Epidermal melanocyte (primary cell): Measurements from ENCODE around the gene MACROH2A2.
"Not testable (repeated sequence)": the region's sequence is repeated elsewhere in the genome, so short reads cannot be mapped to it uniquely, and the experiment has no call there.

Experiments used
- DNase-seq: peaks from one replicate; pipeline ENCODE4 v3.0.0; 2011; ENCODE audit warnings: low spot score; ENCODE audit not compliant: insufficient read length

Gene MACROH2A2

DNA sequence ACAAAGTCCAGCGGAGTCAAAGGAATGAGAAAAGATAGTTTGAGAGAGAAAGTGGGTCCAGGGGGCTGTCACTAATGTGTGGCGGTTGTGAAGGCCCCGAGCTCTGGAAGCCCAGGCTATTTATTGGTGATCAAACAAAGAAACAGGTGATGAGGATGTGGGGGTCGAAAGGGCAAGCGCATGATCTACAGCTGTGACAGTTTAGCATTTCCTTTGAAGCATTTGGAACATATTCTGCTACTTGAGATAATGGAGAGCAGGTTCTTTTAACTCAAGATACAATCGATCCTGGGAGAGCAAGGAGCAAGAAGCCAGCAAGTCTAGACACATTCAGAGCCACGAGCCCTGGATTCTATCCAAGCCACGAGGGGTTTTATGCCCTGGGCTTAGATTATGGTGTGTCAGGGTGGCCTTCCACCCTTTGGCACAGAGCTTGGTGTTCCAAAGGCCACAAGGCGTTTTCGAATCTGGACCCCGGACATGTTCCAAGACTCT lies 48.5 kb downstream of the MACROH2A2 start:
- not testable (repeated sequence) for DNase-seq

DNA sequence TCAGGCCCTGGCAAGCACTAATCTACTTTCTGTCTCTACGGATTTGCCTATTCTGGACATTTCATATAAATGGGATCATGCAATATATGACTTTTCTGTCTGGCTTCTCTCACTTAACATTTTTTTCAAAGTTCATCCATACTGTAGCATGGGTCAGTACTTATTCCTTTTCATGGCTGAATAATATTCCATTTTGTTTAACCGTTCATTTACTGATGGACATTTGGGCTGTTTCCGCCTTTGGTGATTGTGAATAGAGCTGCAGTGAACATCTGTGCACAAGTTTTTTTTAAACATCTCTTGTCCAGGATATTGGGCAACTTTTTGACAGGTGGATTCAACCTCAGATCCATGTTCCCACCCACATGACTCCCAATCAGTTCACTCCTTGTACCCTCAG lies 49.0 kb downstream of the MACROH2A2 start:
- DNase-seq = no peak

DNA sequence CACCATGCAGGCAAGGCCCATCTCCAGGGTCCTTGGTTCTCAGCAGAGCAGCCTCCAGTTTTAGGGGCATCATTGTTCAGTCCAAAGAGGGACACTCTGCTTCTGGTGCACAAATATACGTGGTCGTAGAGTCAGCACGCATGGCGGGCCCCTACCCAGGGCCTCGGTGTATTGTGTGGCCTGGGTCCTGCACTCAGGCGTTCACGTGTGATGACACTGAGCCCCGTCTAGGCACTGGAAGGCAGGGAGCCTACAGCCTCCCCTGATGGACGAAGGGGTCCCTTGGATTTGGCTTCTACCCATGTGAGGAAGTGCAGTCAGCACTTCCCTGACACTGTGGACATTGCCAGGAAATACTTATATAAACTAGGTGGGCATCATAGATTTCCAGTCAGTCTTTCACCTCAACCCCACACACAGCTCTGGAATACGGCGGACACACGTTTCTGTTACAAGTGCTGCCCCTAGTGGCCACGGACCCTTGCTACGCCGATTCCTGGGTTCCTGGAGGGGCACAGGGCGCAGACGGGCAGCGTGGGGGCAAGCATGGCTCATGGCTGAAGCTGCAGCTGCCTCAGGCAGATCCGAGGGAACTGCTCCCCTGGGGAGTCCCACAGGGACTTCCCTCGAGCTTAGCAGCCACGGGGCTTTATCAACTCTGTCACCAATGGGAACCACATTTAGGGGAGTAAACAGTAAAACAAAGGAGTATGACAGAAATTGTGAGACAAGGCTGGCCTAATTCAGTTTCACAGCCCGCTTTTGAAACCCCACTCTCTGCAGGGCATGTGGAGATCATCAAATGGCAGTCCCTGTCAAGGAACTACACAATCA lies 54.5 kb downstream of the MACROH2A2 start:
- DNase-seq = no peak

DNA sequence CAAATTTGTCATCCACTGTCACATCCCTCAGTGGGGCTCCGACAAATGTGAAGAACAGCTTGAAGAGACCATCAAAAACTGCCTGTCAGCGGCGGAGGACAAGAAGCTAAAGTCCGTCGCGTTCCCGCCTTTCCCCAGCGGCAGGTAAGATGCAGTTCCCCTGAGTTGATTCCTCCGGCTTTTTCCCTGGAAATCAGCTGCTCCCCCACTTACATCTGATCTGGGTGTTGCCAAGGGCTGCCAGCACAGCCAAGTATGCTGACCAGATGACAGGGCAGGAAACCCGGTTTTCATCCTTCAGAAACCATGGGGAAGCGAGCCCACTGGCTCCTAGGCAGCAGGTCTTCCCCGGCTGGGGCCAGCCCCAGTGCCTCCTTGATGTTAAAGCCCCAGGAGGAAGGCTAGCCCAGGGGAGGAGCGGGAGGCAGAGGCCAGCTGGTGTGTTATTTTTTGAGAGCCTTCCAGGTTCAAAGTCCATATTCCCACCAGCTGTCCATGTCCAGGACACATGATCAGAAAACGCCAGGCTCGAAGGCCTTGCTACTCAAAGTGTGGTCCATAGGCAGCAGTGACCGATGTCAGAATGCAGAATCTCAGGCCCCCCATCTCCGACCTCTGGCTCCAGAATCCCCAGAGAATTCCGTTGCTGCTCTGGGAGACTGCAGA lies 56.6 kb downstream of the MACROH2A2 start:
- no peak for DNase-seq

DNA sequence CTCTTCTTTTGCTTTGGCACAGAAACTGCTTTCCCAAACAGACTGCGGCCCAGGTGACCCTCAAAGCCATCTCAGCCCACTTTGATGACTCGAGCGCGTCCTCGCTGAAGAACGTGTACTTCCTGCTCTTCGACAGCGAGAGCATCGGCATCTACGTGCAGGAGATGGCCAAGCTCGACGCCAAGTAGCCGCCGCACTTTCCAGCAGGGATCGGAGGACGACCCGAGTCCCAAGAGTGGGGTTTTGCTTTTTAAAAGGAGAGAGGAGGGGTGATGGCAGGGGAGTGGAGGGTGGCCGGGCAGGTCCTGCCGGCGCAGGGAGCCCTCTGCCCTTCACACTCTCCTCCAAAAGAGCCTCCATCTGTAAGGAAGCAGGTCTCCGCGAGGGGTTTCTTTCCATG lies 58.9 kb downstream of the MACROH2A2 start:
- no peak for DNase-seq

DNA sequence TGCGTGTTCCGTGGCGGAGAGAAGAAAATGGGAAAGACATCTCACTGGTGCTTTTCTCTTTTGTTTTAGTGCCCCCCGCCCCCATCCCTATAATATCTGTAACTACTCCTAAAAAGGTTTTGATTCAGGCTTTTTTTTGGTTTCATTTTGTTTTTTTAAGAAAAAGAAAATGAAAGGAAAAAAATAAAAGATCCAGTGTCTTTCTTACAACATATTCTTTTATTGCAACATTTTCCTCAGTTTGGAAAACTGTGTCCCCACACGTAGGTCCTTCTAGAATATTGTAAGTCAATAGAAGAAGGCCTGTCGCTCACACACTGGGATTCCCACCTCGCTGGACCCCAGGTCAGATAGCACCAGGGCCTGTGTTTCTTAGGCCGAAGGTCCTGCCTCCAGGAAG lies 59.4 kb downstream of the MACROH2A2 start:
- no peak for DNase-seq

DNA sequence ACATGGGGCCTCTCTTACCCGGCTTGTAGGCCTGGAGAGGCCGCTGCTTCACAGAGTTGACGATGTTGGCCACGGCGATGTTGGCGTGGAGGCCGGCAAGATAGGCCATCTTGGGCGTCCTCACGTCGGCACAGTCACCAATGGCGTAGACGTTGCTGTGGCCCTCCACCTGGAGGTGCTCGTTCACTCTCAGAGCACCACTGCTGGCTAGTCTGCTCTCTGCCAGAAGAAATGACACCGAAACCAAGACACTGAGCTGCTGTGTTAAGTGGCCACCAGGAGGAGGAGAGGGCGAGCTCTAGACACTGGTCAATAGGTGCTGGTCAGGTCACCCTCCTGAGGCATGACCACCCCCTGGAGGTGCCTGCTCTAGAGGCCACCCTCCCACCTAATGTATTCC lies 62.3 kb downstream of the MACROH2A2 start:
- no peak for DNase-seq

DNA sequence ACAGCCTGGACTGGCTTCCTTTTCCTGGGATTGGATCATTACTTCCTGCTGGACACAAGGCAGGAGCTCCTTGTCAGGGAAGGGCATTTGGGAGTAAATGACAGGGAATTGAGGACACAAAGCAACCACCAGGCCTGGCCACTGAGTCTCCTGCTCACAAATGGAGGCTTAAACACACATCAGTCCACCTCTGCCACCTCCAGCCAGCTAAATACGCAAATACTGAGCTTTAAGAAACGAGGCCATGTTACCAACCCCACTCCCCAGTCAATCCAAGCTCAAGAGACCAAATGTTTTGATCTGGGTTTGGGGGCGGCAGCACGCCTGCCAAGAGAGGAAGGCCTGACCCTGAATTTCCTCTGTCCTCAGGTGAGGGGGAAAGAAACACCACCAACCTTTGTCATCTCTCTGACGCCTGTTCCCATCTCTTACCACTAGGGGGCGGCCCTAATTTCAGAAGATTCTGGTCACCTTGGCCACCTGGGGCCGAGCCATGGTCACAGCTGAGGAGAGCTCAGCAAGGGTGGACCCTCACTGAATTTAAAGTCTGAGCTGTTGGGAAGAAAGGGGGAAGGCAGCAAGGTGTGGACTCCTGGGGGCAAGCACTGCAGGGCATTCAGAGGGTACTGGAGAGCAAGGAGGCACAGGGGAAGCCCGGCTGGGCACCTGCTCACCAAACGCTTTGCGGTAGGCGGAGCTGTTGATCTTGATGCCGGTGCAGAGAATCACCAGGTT lies 63.5 kb downstream of the MACROH2A2 start:
- DNase-seq = no peak

DNA sequence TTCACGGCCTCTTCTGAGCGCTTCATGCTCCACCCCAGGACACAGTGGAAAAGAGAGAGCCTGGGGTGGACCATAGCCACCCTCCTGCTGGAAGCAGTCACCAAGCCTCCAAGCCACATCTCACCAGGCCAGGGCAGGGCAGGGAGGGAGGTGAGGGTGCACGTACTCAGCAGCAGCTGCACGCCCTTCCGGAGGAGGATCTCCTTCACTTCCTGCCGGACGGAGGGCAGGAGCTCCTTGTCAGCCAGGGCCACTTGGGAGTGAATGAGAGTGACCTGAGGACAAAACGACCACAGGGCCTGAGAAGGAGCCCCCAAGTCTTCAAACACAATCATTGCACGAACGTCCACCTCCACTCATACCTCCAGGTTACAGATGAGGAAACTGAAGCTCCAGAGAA lies 65.0 kb downstream of the MACROH2A2 start:
- DNase-seq = no peak

DNA sequence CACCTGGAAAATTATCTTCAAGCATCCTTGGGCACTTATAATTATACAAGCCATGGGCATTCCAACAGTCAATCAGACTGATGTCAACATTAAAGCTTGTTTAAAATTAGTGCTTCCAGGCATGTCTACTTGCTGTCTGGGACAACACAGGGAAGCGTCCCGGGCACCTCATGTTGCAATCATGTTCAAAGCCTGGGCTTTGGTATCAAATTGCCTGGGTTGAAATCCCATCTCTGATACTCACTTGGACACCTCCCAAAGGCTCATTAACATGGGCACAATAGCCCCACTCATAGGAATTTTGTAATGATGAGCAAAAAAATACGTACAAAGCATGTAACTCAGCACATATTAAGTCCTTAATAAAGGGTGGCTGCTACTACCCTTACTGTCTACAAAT lies 65.5 kb downstream of the MACROH2A2 start:
- DNase-seq = no peak

DNA sequence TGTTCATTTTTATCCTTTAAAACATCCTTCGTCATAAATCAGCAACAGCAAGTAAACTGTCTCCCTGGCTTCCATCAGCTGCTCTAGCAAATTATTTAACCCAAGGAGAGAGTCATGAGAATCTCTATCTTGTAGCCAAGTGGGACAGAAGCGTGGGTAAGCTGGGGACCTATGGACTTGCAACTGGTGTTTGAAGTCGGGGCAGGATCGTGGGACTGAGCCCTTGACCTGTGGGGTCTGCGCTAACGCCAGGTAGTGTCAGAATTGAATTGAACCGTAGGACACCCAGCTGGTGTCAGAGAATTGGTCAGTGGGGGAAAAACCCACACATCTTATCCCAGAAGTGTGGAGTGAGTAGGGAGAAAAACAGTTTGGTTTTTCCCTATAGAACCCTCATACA lies 66.6 kb downstream of the MACROH2A2 start:
- no peak for DNase-seq

DNA sequence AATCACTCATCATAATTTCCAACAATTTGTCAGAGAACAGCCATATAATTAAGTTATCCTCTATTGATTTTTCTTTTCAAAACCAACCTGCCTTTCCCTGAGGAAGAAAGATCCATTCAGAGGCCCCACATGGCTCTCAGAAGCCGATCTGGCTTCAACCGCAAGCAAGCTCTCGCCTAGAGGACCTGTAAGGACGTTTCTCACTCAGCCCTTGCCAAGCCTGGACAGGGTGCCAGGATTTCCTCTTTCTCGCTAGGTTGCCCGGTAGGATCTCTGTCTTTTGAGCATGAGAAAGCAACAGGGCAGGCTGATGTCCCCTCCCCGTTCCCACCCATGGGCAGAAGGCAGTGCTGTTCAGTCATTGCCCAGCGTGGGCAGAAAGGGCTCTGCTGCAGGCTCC lies 67.0 kb downstream of the MACROH2A2 start:
- DNase-seq = no peak

DNA sequence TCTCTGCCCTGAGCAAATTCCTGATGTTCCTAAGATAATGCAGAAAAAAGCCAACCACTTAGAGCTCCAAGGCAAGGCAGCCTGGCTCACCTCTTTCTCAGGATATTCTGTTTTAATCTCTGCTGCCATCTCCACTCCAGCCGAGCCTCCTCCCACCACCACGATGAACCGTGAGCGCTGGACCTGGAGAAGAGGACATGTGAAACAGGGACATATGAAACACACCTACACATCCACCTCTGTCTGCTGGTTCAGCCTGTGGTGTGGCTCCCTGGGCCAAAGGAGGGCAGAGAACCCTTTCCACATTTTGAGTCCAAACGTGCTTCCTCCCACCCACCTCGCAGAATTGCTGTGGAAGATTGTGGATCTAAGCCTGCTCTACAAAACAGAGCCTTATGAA lies 67.8 kb downstream of the MACROH2A2 start:
- no peak for DNase-seq

DNA sequence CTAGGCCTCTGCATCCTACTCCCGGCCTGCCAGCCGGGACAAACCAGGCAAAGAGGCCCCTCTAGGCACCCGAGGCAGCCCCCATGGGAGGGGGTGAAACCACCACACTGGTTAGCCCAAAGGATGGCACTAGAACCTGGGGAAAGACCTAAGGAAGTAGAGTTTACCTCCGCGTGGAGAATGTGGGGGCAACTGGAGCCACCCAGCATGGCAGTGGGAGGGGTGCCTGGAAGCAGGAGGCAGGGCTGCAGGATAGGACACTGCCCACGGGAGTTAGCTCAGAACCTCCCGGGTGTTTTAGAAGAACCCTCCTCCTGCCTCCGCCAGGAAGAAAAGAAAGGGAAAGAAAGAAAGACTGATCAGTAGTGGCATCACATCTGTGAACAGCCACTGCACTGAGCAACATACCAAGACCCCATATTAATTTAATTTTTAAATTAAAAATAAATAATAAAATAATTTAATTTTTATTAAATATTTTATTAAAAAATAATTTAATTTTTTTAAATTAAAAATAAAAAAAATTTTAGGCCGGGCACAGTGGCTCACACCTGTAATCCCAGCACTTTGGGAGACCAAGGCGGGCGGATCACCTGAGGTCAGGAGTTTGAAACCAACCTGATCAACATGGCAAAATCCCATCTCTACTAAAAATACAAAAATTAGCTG lies 68.8 kb downstream of the MACROH2A2 start:
- no peak for DNase-seq

DNA sequence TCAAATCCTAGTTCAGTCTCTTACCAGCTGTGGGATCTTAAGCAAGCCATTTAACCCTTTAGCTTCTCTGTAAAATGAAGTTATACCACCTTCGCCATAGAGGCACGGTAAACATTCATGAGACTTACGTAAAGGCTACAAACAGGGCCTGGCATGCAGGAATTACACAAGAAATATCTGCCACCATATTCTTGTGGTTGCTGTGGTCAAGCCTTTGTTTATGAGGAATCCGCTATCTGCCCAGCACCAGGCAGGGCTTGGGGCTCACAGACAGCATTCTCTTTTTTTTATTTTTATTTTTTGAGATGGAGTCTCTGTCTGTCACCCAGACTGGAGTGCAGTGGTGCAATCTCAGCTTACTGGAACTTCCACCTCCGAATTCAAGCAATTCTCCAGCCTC lies 70.1 kb downstream of the MACROH2A2 start:
- DNase-seq = no peak

DNA sequence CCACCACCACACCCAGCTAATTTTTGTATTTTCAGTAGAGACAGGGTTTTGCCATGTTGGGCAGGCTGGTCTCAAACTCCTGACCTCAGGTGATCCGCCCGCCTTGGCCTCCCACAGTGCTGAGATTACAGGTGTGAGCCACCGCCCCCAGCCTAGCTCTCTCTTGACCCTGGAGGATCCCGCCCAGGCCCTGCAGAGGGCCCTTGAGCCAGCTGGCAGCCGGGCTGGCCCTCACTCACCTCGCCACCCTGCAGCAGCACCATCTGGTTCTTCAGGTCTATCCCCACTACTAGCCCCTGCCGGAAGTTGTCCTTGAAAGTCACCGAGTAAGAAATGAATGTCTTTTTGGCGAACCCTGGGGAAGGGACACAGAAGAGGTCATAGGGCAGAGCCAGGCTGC lies 70.5 kb downstream of the MACROH2A2 start:
- DNase-seq = not testable (repeated sequence)

DNA sequence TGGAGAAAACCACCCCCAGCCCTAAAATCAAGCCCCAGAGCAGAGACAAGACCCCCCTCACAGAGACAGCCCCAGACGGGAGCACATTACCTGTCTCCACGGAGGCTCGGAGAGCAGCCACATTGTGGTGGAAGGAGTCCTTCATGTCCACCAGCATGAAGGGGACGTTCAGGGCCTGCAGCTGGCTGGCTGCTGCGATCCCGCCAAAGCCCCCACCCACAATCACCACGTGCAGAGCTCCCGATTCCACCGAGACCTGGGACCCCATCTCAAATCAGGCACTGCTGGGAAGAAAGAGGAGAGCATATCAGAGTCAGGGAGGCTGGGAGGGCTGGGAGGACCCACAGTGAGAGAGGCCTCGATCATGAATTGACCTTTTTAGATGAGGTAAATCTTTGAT lies 71.2 kb downstream of the MACROH2A2 start:
- DNase-seq = no peak

DNA sequence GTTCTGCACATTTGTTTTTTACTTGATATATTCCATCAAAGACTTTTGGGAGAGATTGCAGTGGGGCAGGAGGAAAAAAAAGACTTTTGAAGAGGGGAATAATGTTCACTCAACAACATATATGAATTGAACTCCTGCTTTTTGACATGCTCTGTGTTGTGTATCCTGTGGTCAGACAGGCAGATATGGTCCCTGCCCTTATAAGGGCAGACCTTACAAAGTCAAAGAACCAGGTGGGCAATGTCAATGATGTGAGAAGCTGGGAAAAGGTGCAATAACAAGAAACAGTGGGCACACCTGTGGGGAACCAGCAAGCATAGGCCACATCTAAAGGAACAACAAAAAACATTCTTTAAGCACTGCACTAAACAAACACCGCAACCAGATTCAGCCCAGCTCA lies 71.8 kb downstream of the MACROH2A2 start:
- no peak for DNase-seq

DNA sequence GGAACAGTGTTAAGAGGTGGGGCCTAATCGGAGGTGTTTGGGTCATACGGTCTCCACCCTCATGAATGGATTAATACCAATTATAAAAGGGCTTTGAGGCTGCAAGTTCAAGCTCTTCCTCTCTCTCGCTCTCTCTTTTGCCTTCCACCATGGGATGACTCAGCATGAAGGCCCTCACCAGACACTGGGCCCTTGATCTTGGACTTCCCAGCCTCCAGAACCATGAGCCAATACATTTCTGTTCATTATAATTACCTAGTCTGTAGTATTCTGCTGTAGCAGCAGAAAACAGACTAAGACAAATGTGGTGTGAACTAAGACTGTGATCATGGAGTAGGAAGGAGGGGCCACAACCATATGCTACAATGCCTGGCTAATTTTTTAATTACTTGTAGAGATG lies 72.3 kb downstream of the MACROH2A2 start:
- DNase-seq = no peak

DNA sequence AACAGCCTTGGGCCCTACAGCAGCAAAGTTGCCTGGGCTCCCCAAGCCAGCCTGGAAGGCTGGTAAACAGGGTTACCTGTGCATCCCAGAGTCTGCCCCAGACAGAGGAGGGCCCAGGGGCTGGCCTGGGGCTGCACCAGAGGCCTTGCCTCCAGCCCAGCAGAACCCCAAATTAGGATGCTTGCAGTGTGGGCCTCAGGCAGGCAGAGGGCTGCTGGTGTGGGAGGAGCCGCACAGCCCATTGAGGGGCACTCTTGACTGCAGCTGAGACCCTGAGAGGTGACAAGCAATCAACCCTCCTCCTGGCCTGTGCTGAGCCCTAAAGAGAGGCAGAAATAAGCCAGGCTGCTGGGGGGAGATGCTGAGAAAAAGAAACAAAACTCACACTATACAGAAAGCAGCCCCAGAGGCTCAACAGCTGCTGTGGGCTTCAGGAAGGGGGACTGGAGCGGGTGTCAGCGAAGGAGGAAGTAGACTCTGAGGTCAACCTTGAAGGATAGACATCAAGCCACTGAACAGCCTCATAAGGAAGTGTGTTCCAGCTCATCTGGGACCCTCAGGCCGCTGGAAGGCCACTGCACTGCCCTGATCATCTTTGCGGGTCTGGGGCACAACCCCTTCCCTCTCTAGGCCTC lies 73.4 kb downstream of the MACROH2A2 start:
- no peak for DNase-seq

DNA sequence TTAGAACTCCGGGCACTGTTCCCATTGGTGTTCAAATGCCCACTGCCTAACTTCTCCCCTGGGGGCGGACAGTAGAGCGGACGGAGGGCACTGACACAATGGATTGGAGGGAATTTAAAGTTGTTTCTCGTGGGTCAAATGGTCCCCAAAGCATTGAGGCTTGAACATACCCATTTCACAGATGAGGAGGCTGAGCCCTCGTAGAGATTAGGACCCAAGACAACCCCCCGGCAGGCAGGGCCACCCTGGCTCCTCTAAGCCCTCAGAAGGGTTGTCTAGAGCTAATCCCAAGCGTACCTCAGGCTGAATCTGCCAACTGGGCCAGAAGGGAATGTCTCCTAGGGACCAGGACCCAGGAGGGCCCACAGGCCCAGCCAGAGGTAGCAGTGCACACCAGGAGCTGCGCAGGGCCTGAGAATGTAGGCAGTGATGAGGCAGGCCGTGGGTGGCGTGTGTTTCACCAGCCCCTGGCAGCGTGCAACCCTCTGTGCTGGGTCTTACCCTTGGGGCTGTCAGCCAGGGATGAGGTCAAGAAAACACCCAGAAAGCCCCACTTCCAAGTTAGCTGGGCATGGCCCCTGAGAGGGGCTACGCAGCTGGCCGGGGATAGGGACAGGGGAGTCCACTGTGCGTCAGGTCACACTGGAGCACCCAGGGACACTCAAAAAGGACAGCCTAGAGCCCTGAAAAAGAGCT lies 74.2 kb downstream of the MACROH2A2 start:
- DNase-seq = no peak
